ENCODE data around the gene TCF4. TPM values are rescaled to one million over a fixed set of nuclear protein-coding genes. Genes with fewer than 3 reads are reported as not detected.

TCF4 gene
- total RNA-seq, 1 experiment from 2014 or later: 100.0 TPM

GRCh38 chr18:55265130-55265675 lies 322.8 kb downstream of the TCF4 start:
- no peak for DNase-seq (ENCODE audit: low spot score)

- peak; percentile 57 for DNase-seq (ENCODE audit: low spot score)
These were observed 323.9 kb downstream of the TCF4 start for GRCh38 chr18:55264108-55264507.

GRCh38 chr18:55262021-55262560 lies 325.9 kb downstream of the TCF4 start:
- DNase-seq (ENCODE audit: low spot score): no peak

GRCh38 chr18:55261253-55261652 lies 326.7 kb downstream of the TCF4 start:
- DNase-seq (ENCODE audit: low spot score): no peak

- DNase-seq (ENCODE audit: low spot score): no peak
These were observed 329.9 kb downstream of the TCF4 start for GRCh38 chr18:55258088-55258487.

- DNase-seq (ENCODE audit: low spot score): no peak
These were observed 331.1 kb downstream of the TCF4 start for GRCh38 chr18:55256929-55257289.

GRCh38 chr18:55256226-55256928 lies 331.6 kb downstream of the TCF4 start:
- no peak for DNase-seq (ENCODE audit: low spot score)

GRCh38 chr18:55253814-55254213 lies 334.2 kb downstream of the TCF4 start:
- no peak for DNase-seq (ENCODE audit: low spot score)

- no peak for DNase-seq (ENCODE audit: low spot score)
These were observed 335.1 kb downstream of the TCF4 start for GRCh38 chr18:55252901-55253300.

GRCh38 chr18:55252053-55252675 lies 335.8 kb downstream of the TCF4 start:
- DNase-seq (ENCODE audit: low spot score): no peak

GRCh38 chr18:55251254-55251971 lies 336.6 kb downstream of the TCF4 start:
- DNase-seq (ENCODE audit: low spot score): peak; percentile 44

GRCh38 chr18:55250768-55251173 lies 337.2 kb downstream of the TCF4 start:
- DNase-seq (ENCODE audit: low spot score): peak; percentile 55

- DNase-seq (ENCODE audit: low spot score): no peak
These were observed 338.4 kb downstream of the TCF4 start for GRCh38 chr18:55249550-55249949.

GRCh38 chr18:55248495-55248894 lies 339.5 kb downstream of the TCF4 start:
- no peak for DNase-seq (ENCODE audit: low spot score)

GRCh38 chr18:55247032-55247431 lies 341.0 kb downstream of the TCF4 start:
- no peak for DNase-seq (ENCODE audit: low spot score)

- DNase-seq (ENCODE audit: low spot score): no peak
These were observed 341.7 kb downstream of the TCF4 start for GRCh38 chr18:55246278-55246677.

- DNase-seq (ENCODE audit: low spot score): no peak
These were observed 342.8 kb downstream of the TCF4 start for GRCh38 chr18:55245211-55245614.

- DNase-seq (ENCODE audit: low spot score): no peak
These were observed 343.4 kb downstream of the TCF4 start for GRCh38 chr18:55244546-55244945.

- no peak for DNase-seq (ENCODE audit: low spot score)
These were observed 344.1 kb downstream of the TCF4 start for GRCh38 chr18:55243857-55244256.

- no peak for DNase-seq (ENCODE audit: low spot score)
These were observed 344.7 kb downstream of the TCF4 start for GRCh38 chr18:55243255-55243654.

GRCh38 chr18:55240978-55241377 lies 347.0 kb downstream of the TCF4 start:
- no peak for DNase-seq (ENCODE audit: low spot score)

GRCh38 chr18:55239740-55240139 lies 348.3 kb downstream of the TCF4 start:
- no peak for DNase-seq (ENCODE audit: low spot score)

All from A172 (cell line).